A549 (cell line): ENCODE data around the gene LYAR.

Experiments
- CTCF ChIP-seq: fragments of >200 bp; sonication (Bioruptor Twin); formaldehyde crosslinking; IDR thresholded peaks from 3 replicates; pipeline ENCODE4 v1.5.1; 2016
- RNF2 ChIP-seq: fragments of 200-600 bp; sonication (generic); IDR thresholded peaks from 2 replicates; pipeline ENCODE4 v1.6.1; 2016; ENCODE audit warnings: low read depth, mild to moderate bottlenecking, antibody characterized with exemption, moderate library complexity, borderline replicate concordance
- USF2 ChIP-seq: fragments of 450-650 bp; IDR thresholded peaks from 2 replicates; pipeline ENCODE4 v1.6.1; 2014; ENCODE audit warnings: antibody characterized with exemption

GRCh38 chr4:4329496-4329895 is 39.5 kb upstream of the LYAR start:
- TF ChIP-seq RNF2 (no peak), CTCF (no peak), USF2 (no peak)
